Kidney glomerular epithelial cell (primary cell): ENCODE data around the gene SCNN1B.

ENCODE experiments used
- DNase-seq: peaks from one replicate; lab custom pipeline; 2025; lab: John Stamatoyannopoulos, UW

The SCNN1B gene

DNA sequence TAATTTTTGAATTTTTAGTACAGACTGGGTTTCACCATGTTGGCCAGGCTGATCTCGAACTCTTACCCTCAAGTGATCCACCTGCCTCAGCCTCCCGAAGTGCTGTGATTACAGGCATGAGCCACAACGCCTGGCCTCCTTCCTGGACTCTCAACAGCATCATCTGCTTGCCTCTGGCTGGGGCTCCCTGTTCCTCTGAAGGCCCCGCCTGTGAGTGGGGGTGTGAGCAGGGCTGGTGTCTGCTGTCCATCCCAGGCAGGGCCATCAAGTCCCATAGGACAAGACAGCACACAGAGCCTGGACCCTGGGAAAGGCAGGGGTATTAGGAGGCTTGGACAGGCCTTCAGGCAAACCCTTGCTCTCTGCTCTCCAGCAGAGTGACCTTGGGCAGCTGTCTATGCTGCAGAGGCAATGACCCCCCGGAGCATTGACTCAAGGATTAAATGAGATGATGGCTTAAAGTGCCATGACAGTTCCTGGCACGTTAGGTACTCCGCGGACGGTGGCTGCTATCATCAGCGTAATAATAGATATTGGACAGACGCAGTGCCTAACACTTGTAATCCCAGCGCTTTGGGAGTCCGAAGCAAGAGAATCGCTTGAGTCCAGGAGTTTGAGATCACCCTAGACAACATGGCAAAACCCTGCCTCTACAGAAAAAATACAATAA is 19.2 kb downstream of the SCNN1B start:
- no peak for DNase-seq

DNA sequence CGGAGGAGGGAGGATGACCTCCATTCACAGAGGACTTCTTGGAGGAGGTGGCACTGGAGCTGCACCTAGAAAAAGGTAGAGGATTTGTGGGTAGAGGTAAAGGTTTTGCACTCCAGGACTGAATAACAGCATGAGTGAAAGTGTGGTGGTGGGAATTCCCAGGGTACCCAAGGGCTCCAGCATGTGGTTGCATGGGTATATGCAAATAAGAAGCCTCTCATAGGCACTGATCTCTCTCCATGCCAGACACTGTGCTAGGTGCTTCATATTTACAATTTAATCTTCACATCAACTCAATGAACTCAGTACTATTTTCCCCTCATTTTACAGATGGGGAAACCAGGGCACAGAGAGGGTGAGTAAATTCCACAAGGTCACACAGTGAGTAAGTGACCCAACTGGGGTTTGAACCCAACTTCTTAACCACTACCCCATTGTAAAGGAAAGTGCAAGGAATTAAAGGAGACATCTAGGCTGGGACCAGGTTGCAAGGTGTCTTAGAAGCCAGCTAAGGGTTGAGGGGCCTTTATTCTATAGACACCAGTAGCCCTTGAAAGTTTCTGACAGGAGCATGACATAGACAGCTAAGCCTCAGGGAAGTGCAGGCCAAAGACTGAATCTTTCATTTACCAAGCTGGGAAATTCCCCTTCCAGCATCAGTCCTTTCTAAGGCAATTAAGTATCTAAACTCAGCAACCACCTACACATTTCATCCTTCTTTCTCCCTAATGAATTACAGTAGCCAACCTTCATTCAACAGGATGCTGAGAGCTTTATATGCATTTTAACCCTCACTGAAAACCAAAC is 21.3 kb downstream of the SCNN1B start:
- no peak for DNase-seq

GRCh38 chr16:23324727-23325126 is 22.6 kb downstream of the SCNN1B start:
- no peak for DNase-seq

GRCh38 chr16:23327836-23328235 is 25.7 kb downstream of the SCNN1B start:
- DNase-seq: no peak

- no peak for DNase-seq
Measured at GRCh38 chr16:23330161-23330560, 28.1 kb downstream of the SCNN1B start.

DNA sequence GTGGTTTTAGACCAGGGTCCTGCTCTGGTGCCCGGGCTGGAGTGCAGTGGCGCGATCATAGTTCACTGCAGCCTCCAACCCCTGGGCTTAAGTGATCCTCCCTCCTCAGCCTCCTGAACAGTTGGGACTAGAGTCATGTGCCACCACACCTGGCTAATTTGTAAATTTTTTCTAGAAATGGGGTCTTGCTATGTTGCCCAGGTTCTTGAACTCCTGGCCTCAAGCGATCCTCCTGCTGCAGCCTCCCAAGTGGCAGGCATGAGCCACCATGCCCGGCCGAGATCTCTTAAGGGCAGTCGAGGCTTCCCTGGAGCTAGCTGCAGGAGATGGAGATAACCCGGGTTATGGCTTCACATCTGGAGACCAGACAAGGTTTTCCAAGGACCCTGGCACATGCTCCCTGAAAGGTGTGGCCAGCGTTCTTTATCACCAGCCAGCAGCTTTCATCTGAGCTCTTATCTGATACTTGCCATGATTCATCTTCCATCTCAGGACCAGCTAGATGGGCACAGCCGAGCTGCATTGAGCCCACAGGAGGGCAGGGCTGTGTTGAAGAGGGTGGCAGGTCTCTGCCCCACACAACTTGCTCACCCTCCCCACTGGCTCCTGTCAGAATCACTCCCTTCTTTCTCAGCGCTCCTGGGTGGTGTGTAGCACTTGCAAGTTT is 28.6 kb downstream of the SCNN1B start:
- no peak for DNase-seq

DNA sequence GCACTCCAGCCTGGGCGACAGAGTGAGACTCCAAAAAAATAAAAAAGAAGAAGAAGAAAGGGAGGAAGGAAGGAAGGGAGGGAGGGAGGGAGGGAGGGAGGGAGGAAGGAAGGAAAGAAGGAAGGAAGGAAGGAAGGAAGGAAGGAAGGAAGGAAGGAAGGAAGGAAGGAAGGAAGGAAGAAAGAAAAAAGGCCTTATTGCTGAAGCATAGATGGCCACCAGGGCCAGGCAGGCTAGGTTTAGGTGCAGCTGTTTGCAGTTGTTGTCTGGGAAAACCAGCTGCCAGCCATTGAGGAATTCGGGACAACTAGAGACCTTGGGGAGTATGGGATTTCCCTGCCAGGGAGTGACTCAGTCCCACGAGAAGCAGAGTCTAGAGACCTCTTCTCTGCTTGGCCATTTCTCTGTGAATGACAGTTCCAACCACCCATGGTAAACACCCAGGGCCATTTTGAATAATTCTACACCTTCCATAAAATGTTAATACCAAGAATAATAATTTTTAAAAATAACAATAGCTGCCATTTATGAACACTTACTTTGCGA is 31.0 kb downstream of the SCNN1B start:
- DNase-seq: no peak

GRCh38 chr16:23333831-23334456 is 31.8 kb downstream of the SCNN1B start:
- no peak for DNase-seq

GRCh38 chr16:23334457-23334853 is 32.4 kb downstream of the SCNN1B start:
- DNase-seq: no peak

DNA sequence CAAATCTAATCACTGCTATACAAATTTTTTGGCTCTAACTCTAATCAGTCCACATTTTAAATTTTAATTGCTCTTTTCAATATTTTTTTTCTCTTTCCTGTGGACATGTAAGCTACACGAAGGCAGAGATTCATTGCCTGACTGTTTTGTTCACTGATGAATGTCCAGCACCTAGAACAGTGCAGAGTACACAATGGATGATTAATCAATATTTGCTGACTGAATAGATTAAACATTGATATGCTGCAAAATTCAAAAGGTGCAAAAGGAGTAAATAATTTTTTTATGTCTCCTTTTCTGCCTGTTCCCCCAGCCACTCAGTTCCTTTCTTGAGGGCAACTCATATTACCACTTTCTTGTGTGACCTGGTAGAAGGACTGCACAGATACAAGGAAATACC is 32.8 kb downstream of the SCNN1B start:
- DNase-seq: no peak

DNA sequence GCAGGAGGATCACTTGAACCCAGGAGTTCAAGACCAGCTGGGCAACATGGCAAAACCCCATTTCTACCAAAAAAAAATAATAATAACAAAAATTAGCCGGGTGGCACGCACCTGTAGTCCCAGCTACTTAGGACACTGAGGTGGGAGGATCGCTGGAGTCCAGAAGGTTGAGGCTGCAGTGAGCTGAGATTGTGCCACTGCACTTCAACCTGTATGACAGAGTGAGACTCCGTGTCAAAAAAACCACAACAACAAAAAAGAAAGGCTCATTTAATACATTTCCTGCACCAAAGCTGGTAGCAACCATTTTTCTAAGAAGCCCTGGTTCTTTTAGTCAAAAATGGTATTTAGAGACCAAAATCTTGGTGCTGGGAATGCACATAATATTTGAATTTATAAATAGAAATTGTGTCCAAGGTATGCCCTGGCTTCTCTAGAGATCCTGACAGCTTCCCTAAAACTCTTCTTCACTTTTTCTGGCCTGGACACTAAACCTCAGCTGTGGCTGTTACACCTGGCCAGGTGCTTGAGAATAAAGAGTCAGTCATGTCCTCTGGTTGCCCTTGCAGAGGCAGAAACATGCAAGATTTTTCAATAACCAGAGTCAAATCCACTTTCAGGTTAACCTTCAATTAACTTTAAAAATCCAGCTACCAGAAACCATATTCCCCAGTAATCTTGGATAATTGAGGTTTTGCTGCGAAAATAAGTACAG is 35.9 kb downstream of the SCNN1B start:
- DNase-seq: no peak

DNA sequence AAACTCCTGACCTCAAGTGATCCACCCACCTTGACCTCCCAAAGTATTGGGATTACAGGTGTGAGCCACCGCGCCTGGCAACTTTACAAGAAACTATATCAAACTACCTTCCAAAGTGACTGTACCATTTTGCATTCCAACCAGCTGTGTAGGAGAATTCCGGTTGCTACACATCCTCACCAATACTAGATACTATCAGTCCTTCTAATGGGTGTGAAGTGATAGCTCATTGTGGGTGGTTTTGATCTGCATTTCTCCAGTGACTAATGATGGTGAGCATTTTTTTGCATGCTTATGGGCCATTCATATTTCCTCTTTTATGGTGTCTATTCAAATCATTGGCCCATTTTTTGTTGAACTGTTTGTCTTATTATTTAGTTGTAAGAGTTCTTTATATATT is 37.7 kb downstream of the SCNN1B start:
- DNase-seq: no peak

DNA sequence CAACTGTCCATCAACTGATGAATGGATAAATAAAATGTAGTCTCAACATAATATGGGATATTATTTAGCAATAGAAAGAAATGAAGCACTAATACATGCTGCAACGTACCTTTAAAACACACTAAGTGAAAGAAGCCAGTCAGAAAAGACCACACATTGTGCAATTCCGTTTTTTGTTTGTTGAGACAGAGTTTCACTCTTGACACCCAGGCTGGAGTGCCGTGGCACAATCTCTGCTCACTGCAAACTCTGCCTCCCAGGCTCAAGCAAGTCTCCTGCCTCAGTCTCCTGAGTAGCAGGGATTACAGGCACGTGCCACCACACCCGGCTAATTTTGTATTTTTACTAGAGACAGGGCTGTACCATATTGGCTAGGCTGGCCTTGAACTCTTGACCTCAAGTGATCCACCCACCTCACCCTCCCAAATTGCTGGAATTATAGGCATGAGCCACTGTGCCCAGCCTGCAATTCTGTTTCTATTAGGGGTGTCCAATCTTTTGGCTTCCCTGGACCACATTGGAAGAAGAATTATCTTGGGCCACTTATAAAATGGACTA is 40.1 kb downstream of the SCNN1B start:
- DNase-seq: no peak

GRCh38 chr16:23343643-23344612 is 41.8 kb downstream of the SCNN1B start:
- DNase-seq: no peak

GRCh38 chr16:23345237-23345636 is 43.1 kb downstream of the SCNN1B start:
- DNase-seq: no peak

DNA sequence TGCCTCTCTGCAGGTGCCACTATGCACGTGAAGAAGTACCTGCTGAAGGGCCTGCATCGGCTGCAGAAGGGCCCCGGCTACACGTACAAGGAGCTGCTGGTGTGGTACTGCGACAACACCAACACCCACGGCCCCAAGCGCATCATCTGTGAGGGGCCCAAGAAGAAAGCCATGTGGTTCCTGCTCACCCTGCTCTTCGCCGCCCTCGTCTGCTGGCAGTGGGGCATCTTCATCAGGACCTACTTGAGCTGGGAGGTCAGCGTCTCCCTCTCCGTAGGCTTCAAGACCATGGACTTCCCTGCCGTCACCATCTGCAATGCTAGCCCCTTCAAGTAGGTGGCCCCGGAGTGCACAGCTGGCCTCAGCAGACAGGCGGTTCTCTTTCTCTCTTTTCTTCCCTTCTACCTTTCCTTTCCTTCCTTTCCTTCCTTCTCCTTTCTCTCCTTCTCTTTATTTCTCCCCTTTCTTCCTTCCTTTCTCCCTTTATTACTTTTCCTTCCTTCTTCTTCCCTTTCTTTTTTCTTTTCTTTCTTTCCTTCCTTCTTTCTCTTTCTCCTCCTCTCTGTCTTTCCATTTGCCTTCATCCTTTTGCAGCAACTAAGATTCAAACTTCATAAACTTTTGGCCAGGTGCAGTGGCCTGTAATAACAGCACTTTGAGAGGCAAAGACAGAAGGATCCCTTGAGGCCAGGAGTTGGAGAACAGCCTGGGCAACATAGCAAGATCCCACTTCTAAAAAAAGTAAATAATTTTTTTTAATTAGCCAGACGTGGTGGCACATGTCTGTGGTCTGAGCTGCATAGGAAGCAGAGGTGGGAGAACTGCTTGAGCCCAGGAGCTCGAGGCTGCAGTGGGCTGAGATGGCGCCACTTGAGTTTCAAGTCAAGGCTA is 46.7 kb downstream of the SCNN1B start:
- DNase-seq: no peak

- no peak for DNase-seq
Measured at GRCh38 chr16:23351360-23351759, 49.3 kb downstream of the SCNN1B start.

GRCh38 chr16:23353440-23353839 is 51.3 kb downstream of the SCNN1B start:
- no peak for DNase-seq

- DNase-seq: no peak
Measured at GRCh38 chr16:23354246-23354645, 52.1 kb downstream of the SCNN1B start.
